Measurements from ENCODE around the gene LMF1.

- TF ChIP-seq CTCF (conservative IDR thresholded peaks at IDR 0.05; ENCODE audit: low read depth, low read length) = no peak
- TF ChIP-seq POLR2A (IDR thresholded peaks at IDR 0.05; ENCODE audit: low read depth, low read length) = no peak
- no peak for TF ChIP-seq USF2 (IDR thresholded peaks at IDR 0.05; ENCODE audit: low read depth, low read length)
- TF ChIP-seq MAFK (IDR thresholded peaks at IDR 0.05; ENCODE audit: low read depth, low read length) = no peak
- TF ChIP-seq MAZ (IDR thresholded peaks at IDR 0.05; ENCODE audit: borderline replicate concordance, low read depth, low read length) = no peak
- TF ChIP-seq SMC3 (IDR thresholded peaks at IDR 0.05; ENCODE audit: low read depth, low read length) = no peak
- TF ChIP-seq ELK1 (IDR thresholded peaks at IDR 0.05; ENCODE audit: borderline replicate concordance, low read depth, low read length) = no peak
- no peak for TF ChIP-seq RCOR1 (IDR thresholded peaks at IDR 0.05; ENCODE audit: insufficient replicate concordance, low read length)
- TF ChIP-seq BHLHE40 (IDR thresholded peaks at IDR 0.05; ENCODE audit: low read depth, low read length) = no peak
Measured at GRCh38 chr16:918068-918467, 52.7 kb downstream of the LMF1 start.
